ENCODE measurements around the gene HAGHL.

The HAGHL gene

DNA sequence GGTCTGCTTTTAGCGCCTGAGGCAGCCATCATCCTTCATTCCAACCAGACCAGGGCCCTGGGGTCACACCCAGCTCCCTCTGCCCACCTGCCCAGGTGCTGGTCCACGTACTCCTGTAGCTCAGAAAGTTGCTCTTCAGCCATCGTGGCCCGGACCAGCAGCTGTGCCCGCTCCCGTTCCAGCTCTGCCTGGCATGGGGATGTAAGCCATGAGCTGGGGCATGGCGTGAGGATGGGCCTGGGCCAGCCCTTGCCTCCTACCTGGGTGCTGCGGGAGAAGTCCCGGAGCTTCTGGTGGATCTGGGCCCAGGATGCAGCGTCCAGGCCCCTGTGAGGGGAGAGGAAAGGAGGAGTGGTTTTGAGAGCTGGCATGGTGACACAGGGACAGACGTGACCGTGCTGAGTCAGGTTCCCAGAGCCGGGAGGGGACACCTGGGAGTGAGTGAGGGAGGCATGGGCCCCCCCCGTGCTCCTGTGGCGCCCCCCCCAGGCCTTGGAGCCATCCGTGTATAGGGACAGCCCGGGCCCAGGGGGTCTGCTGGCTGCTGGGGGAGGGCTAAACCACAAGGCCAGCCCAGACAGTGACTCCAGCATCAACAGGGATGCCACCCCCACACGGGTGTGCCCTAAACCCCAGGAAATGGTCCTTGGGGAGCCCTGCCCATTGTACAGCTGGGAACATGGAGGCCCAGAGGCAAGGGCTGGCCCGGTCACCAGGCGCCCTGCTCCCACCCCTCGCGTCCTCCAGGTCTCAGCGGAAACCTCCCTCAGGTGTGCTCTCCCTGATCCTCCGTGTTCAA lies 3.9 kb upstream of the HAGHL start:
- no peak for DNase-seq

DNA sequence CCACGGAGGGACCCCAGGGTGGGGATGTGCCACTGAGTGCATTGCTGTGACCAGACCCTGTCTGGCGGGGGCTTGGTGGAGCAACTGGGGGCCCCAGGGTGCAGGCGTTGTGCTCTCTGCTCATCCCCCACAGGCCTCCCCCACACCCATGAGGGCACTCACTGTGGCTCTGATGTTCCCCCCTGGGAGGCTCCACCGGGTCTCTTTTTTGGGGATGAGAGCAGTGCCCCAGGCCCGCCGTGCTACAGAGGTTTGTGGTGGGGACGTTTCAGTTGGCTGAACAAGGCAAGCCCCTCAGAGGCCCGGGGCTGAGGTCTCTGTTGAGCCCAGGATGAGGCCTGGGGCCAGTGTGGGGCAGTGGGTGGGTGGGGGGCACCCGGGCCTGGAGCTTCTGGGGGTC lies 3.2 kb upstream of the HAGHL start:
- no peak for DNase-seq

- DNase-seq = no peak
Measured at GRCh38 chr16:724188-725040, 2.5 kb upstream of the HAGHL start.

DNA sequence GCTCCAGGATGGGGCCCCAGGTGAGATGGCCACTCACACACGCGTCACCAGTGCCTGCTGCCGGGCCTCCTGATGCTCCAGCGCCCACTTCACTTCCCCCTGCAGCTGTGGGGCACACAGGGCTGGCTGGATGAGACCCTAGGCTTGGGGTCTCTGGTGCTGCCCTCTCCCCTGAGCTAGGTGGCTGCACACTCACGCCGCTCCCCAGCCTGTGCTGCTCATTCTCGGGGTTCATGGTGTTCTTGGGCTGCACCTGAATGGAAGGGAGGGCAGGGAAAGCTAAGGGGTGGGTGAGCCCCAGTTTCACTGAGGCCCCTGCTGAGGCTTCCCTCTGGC lies 1.9 kb upstream of the HAGHL start:
- no peak for DNase-seq

DNA sequence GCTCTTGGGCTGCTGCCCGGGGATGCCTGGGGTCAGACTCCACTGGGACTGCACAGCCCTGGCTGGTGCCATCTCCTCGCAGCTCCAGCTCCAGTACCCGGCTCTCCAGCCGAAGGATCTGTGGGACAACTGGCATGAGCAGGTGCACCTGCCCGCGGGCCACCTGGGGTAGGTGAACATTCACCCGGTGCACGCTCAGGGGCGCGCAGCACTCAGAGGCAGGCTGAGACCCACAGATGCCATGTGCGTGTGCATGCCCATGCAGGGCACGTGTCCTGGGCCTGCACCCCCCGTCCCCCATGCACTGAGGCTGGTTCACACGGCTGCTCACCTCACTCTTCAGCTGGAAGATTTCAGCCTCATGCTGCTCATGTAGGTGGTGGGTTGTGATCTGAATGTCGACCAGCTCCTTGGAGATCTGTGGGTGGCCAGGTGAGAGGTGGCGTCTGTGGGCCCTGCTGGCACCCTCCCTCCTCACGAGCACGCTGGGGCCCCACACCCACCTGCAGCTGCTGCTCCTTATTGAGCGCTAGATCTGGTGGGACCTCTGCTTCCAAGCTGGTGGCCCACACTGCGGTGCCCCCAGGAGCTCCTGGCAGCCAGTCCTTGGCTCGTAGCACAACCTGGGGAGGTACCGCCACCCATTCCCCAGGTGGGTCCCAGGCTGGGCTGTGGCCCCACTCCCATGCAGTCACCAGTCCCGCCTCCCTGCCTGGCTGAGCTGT lies 1.3 kb upstream of the HAGHL start:
- DNase-seq = no peak

- no peak for DNase-seq
Measured at GRCh38 chr16:726188-726437, 793 bp upstream of the HAGHL start.

GRCh38 chr16:727291-727977 lies 528 bp downstream of the HAGHL start:
- no peak for DNase-seq

- peak; percentile 79 for DNase-seq
Measured at GRCh38 chr16:728131-728889, 1.4 kb downstream of the HAGHL start.

DNA sequence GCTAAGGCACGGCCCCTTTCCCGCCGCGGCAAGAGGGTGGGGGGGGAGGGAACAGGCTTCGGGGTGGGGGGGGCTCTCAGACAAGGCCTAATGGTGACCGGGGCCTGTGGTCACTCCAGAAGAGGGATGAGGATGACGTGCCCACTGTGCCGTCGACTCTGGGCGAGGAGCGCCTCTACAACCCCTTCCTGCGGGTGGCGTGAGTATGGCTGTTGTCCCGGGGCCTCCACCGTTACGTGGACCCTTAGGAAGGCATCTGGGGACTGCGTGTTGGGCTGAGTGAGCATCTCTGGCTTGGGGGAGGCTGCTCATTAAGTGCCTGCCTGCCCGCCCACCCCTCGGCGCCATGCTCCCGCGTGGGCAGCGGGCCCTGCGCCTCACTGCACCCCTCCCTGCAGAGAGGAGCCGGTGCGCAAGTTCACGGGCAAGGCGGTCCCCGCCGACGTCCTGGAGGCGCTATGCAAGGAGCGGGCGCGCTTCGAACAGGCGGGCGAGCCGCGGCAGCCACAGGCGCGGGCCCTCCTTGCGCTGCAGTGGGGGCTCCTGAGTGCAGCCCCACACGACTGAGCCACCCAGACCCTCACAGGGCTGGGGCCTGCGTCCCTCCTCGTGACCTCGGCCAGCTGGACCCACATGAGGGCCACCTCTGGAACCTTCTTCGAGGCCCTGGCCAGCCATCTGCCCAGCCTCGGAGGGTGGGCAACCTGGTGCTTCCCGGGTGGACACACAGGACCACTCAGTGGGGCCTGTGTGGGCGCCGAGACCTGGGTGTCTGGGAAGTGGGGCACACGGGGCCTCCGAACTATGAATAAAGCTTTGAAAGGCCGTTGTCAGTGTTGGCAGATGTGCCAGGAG lies 2.2 kb downstream of the HAGHL start:
- DNase-seq = no peak

- no peak for DNase-seq
Measured at GRCh38 chr16:729768-730665, 3.1 kb downstream of the HAGHL start.

DNA sequence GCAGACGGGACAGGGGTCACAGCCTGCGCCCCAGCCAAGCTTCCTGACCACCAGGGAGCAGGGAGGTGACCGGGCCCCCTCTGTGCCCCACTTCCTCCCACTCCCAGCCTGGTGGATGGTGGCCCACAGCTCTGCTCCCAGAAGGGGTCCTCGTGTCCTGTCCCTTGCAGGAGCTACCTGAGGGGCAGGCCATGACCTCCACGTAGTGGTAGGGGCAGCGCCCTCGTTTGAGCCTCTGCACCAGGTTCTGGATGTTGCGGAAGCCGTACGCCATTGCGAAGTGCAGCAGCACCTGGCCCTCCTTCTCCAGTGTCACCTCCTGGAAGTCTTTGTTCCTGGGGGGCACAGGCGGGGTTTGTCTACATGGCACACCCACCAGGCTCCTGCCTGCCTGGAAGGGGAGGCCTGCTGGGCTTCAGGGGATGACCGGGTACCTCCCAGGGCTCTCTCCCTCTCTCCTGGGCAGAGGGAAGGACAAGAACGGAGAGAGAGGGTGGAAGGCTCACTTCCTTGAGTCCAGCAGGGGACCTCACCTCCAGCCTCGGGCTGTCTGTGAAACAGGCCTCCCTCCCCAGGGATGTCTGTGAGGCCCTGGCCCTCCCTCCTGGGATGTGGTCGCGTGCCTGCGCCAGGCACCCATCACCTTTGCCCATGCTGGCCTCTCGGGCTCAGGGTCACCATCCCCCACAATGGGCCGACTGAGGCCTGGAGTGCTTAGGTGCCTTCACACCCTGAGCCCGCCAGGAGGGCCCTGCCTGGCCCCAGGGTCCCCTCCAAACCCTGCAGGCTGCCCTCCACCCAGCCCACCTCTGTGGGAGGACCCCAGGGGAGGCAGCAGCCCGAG lies 4.0 kb downstream of the HAGHL start:
- DNase-seq = no peak

DNA sequence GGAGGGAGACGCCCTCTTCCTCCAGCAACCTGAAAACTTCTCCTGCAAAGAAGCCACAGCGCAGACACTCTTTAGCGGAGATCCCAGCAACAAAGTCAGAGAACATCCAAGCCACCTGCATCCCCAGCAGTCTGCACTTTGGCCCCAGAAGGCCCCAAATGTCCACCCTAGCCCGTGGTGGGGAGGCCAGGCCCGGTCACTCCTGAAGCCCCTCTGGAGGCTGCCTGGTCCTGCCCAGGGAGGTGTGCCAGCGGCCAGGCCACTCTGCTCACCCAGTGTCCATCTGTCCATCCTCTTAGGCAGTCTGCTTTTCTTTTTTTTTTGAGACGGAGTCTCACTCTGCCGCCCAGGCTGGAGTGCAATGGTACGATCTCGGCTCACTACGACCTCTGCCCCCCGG lies 5.4 kb downstream of the HAGHL start:
- DNase-seq = no peak

DNA sequence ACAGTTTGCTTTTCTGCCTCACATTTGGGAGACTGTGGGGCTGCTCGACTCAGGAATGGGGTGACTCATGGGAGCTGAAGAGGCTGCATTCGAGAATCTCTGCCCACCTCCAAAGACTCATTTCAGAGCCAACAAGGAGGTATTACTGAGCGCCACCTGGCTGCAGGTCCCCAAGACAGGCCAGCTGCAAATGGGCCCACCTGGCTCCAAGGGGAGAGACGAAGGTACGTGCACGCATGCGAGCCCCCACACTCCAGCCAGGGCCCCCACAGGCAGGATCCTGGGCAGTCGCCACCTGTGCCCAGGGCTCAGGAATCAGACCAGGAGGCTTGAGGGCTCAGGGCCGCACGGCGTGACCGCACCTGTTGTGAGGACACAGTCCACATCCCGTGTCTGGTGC lies 6.0 kb downstream of the HAGHL start:
- DNase-seq = no peak

- peak; percentile 75 for DNase-seq
Measured at GRCh38 chr16:733382-734207, 6.7 kb downstream of the HAGHL start.

GRCh38 chr16:734208-734980 lies 7.5 kb downstream of the HAGHL start:
- no peak for DNase-seq

DNA sequence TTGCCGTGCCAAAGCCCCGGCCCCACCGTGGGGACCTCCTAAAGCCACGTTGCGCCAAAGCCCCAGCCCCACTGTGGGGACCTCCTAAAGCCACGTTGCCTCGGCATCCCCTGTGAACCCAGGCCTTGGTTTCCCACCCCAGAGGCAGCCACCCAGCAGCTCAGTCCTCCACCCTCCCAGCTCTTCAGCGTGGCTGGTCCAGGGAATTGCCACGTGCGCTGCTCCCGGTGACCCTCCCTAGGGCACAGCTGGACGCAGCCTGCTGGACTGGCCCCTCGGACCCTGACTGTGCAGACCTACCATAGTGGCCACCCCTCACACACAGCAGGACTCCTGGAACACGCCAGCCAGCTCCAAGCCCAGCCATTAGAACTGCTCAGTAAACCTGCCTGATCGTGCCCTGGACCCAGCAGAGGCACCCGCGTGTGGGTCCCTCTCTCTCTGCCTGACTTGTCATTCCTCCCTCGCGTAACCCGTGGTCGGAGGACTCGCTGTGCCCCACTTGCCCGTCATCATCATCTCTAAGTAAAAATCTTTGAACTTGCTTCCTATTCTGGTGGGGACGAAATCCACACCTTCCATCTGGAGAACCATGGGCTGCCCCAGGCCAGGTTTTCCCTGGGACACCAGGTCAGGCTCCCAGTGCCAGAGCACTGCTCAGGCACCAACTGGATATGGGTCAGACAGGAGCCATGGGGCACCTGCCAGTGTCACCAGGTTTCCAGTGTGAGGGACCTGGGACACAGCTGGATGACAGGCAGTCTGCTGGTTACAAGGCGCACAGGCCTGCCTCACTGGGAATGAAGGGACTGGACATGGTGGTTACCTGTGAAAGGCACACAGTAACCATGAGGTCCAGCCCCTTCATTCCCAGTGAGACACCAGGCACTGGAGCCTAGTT lies 8.3 kb downstream of the HAGHL start:
- no peak for DNase-seq

- DNase-seq = peak; percentile 80
Measured at GRCh38 chr16:735982-736453, 9.1 kb downstream of the HAGHL start.

Data from stimulated activated CD8-positive, alpha-beta memory T cell treated with anti-CD3 and anti-CD28 coated beads, Interleukin-4, amount 100 ng/mL, for 48 hours (primary cell).